H9 (cell line): ENCODE measurements around the gene PJA1. TPM values are rescaled to one million over a fixed set of nuclear protein-coding genes. Genes with fewer than 3 reads are reported as not detected.
A peak's percentile ranks its signal among the peaks of the same experiment; 100 is the strongest.

ENCODE experiments used
- DNase-seq: peaks from one replicate; pipeline ENCODE4 v3.0.0-alpha.2; 2017
- H2AFZ ChIP-seq: one replicate; pipeline ENCODE4 v1.6.1; 2013; ENCODE audit warnings: mild to moderate bottlenecking, low read length, control low read depth, moderate library complexity
- H2AK5ac ChIP-seq: 2 replicates; pipeline ENCODE4 v1.6.1; 2013; ENCODE audit warnings: low read length, control low read depth, mixed read lengths; ENCODE audit not compliant: insufficient read length
- H2BK120ac ChIP-seq: one replicate; pipeline ENCODE4 v1.6.1; 2013; ENCODE audit warnings: low read depth, mild to moderate bottlenecking, low read length, control low read depth, inconsistent platforms; ENCODE audit not compliant: poor library complexity, severe bottlenecking
- H2BK12ac ChIP-seq: 2 replicates; pipeline ENCODE4 v1.6.1; 2013; ENCODE audit warnings: low read length, control low read depth, mixed read lengths, low read depth; ENCODE audit not compliant: insufficient read length
- H2BK15ac ChIP-seq: 2 replicates; pipeline ENCODE4 v1.6.1; 2013; ENCODE audit warnings: low read depth, low read length, control low read depth
- H2BK20ac ChIP-seq: one replicate; pipeline ENCODE4 v1.6.1; 2013; ENCODE audit warnings: low read depth, mild to moderate bottlenecking, low read length, control low read depth, inconsistent platforms; ENCODE audit not compliant: poor library complexity, severe bottlenecking
- H2BK5ac ChIP-seq: 2 replicates; pipeline ENCODE4 v1.6.1; 2013; ENCODE audit warnings: low read length, control low read depth, mixed read lengths; ENCODE audit not compliant: insufficient read length
- H3K14ac ChIP-seq: 2 replicates; pipeline ENCODE4 v1.6.1; 2013; ENCODE audit warnings: low read length, control low read depth; ENCODE audit not compliant: insufficient read depth
- H3K18ac ChIP-seq: 2 replicates; pipeline ENCODE4 v1.6.1; 2013; ENCODE audit warnings: low read depth, mild to moderate bottlenecking, mixed read lengths, low read length, control low read depth; ENCODE audit not compliant: insufficient read length
- H3K23ac ChIP-seq: 2 replicates; pipeline ENCODE4 v1.6.1; 2013; ENCODE audit warnings: low read length, control low read depth, mixed read lengths, low read depth; ENCODE audit not compliant: insufficient read length
- H3K23me2 ChIP-seq: 2 replicates; pipeline ENCODE4 v1.6.1; 2013; ENCODE audit warnings: low read depth, mild to moderate bottlenecking, mixed read lengths, low read length, control low read depth; ENCODE audit not compliant: insufficient read length, poor library complexity, severe bottlenecking
- H3K27ac ChIP-seq: 2 replicates; pipeline ENCODE4 v1.5.1; 2013; ENCODE audit warnings: low read length, control low read depth, mixed read lengths, low read depth; ENCODE audit not compliant: insufficient read length
- H3K27me3 ChIP-seq: 2 replicates; pipeline ENCODE4 v1.6.1; 2013; ENCODE audit warnings: low read length, control low read depth, inconsistent platforms; ENCODE audit not compliant: insufficient read depth
- H3K4ac ChIP-seq: 2 replicates; pipeline ENCODE4 v1.6.1; 2013; ENCODE audit warnings: low read depth, mild to moderate bottlenecking, control low read depth, inconsistent platforms, low read length, moderate library complexity
- H3K4me1 ChIP-seq: 2 replicates; pipeline ENCODE4 v1.6.1; 2013; ENCODE audit warnings: low read length, control low read depth, inconsistent platforms; ENCODE audit not compliant: insufficient read depth
- H3K4me2 ChIP-seq: 2 replicates; pipeline ENCODE4 v1.6.1; 2013; ENCODE audit warnings: low read length, control low read depth, mixed read lengths; ENCODE audit not compliant: insufficient read length, insufficient read depth
- H3K56ac ChIP-seq: 2 replicates; pipeline ENCODE4 v1.6.1; 2013; ENCODE audit warnings: low read depth, mild to moderate bottlenecking, mixed read lengths, low read length, control low read depth; ENCODE audit not compliant: insufficient read length
- H3K79me1 ChIP-seq: 2 replicates; pipeline ENCODE4 v1.6.1; 2013; ENCODE audit warnings: low read depth, mild to moderate bottlenecking, moderate library complexity, low read length, control low read depth, inconsistent platforms; ENCODE audit not compliant: insufficient read depth, poor library complexity, severe bottlenecking
- H3K79me2 ChIP-seq: 2 replicates; pipeline ENCODE4 v1.6.1; 2013; ENCODE audit warnings: low read length, control low read depth, inconsistent platforms; ENCODE audit not compliant: insufficient read depth
- H3K9ac ChIP-seq: 2 replicates; pipeline ENCODE4 v1.6.1; 2013; ENCODE audit warnings: low read length, control low read depth, mixed read lengths; ENCODE audit not compliant: insufficient read length; ENCODE audit errors: extremely low read depth
- H3K9me3 ChIP-seq: one replicate; pipeline ENCODE4 v1.6.1; 2013; ENCODE audit warnings: low read depth, low read length, inconsistent platforms; ENCODE audit not compliant: control insufficient read depth
- H3T11ph ChIP-seq: one replicate; pipeline ENCODE4 v1.6.1; 2013; ENCODE audit warnings: mild to moderate bottlenecking, low read length, control low read depth, inconsistent platforms
- H4K20me1 ChIP-seq: one replicate; pipeline ENCODE4 v1.6.1; 2013; ENCODE audit not compliant: control insufficient read depth, insufficient read length, insufficient read depth
- H4K5ac ChIP-seq: 2 replicates; pipeline ENCODE4 v1.6.1; 2013; ENCODE audit warnings: low read depth, mild to moderate bottlenecking, mixed read lengths, low read length, control low read depth; ENCODE audit not compliant: insufficient read length
- H4K8ac ChIP-seq: replicated peaks from 2 replicates; pipeline ENCODE4 v1.6.1; 2013; ENCODE audit warnings: low read length, control low read depth, mixed read lengths, low read depth; ENCODE audit not compliant: insufficient read length
- H4K91ac ChIP-seq: 2 replicates; pipeline ENCODE4 v1.6.1; 2013; ENCODE audit warnings: low read depth, mild to moderate bottlenecking, moderate library complexity, mixed read lengths, low read length, control low read depth; ENCODE audit not compliant: insufficient read length
- H3K27ac Mint-ChIP-seq, 3 experiments: 2 replicates in 2 of 3; 3 replicates in 1 of 3; pipeline ENCODE4 v1.8.0; 2020 to 2021; ENCODE audit warnings: mixed read lengths in 3 of 3, mild to moderate bottlenecking in 1 of 3, moderate library complexity in 1 of 3
- H3K27me3 Mint-ChIP-seq: 2 replicates; pipeline ENCODE4 v1.8.0; 2021; ENCODE audit warnings: low read depth, mild to moderate bottlenecking, moderate library complexity, mixed read lengths
- H3K36me3 Mint-ChIP-seq, 3 experiments: 2 replicates in 2 of 3; 3 replicates in 1 of 3; pipeline ENCODE4 v1.8.0; 2020 to 2021; ENCODE audit warnings: low read depth in 3 of 3, mixed read lengths in 3 of 3; ENCODE audit not compliant: insufficient read depth in 1 of 3
- H3K4me1 Mint-ChIP-seq, 2 experiments: 2 replicates each; pipeline ENCODE4 v1.8.0; 2020; ENCODE audit warnings: mixed read lengths in 2 of 2
- H3K4me3 Mint-ChIP-seq, 2 experiments: 2 replicates in 1 of 2; 3 replicates in 1 of 2; pipeline ENCODE4 v1.8.0; 2020 to 2021; ENCODE audit warnings: mild to moderate bottlenecking in 2 of 2, mixed read lengths in 2 of 2, moderate library complexity in 1 of 2
- H3K9me3 Mint-ChIP-seq, 2 experiments: 2 replicates in 1 of 2; 3 replicates in 1 of 2; pipeline ENCODE4 v1.8.0; 2020; ENCODE audit warnings: mild to moderate bottlenecking in 2 of 2, mixed read lengths in 2 of 2, moderate library complexity in 1 of 2
- WGBS: extraction: QIAGEN DNeasy Blood & Tissue Kit; methylation state at CpG from one replicate; pipeline ENCODE4 v1.1.7; 2013; ENCODE audit warnings: missing lambda C conversion rate, low lambda C conversion rate, mixed read lengths; ENCODE audit not compliant: insufficient read length; ENCODE audit errors: extremely low coverage; 5-methylcytosine and 5-hydroxymethylcytosine counted together
- total RNA-seq: library from RNA; stranded (reverse); gene quantifications from 2 replicates; pipeline ENCODE4 v1.2.1, GENCODE V29; 2021
- TF ChIP-seq, protein P1 (sequence below): fragments of 200-600 bp; sonication (generic); conservative IDR thresholded peaks from 3 replicates; pipeline ENCODE4 v1.8.0; 2021; ENCODE audit warnings: antibody characterized with exemption, mild to moderate bottlenecking

PJA1 gene
- total RNA-seq, 1 experiment from 2014 or later: 41.4 TPM

DNA sequence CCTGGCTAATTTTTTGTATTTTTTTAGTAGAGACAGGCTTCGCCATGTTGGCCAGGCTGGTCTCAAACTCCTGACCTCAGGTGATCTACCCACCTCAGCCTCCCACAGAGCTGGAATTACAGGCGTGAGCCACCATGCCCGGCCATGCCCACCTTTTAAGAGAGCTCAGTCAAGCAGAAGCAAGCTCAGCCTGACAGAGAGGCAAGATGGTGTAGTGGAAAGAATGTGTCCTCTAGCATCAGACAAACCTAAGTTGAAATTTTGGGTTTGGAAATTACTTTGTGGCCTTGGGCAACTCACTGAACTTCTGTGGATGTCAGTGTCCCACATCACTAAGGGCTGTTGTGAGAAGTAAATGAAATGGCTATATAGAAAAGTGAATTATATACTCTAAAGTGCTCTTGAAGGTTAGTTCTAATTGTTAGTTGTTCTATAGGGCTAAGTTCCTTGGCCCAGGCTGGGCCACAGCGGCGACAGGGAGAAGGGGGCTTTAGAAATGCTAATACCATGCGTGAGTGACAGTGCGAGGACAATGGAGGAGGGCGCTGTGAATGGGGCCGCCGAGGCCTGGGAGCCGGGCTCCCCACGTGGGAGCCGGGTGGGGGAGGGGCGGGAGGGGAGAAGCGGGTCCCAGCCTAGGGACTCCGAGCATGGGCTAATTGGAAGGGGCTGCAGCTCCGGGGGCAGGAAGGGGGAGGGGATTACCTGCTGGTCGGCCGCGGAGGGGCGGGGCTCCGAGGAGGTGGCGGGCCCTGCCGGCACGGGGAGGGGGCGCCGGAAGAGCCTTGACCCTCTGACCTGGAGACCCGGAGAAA lies 15.6 kb downstream of the PJA1 start:
- Mint-ChIP-seq H3K36me3 (no peaks in the 10 kb centered on the region; a peak in 3 of 7 replicates), H3K27ac (peak overlapping the region; percentile 83 to 95 (median 90)), H3K4me1 (peaks cover 27 to 35% of the 10 kb centered on the region in 2 experiments), H3K9me3 (peaks cover 52 to 59% of the 10 kb centered on the region in 2 experiments), H3K27me3 (no peaks in the 10 kb centered on the region; the same call in none of the 2 replicates), H3K4me3 (peak overlapping the region; percentile 55 to 62; a peak in 3 of 5 replicates)
- peak; percentile 92 for DNase-seq
- H2BK20ac ChIP-seq: no peak overlapping the region
- no peaks in the 10 kb centered on the region for H3K79me1 ChIP-seq
- peak overlapping the region; percentile 69 for H3K27ac ChIP-seq
- H4K91ac ChIP-seq: no peak overlapping the region
- H2BK120ac ChIP-seq: no peak overlapping the region
- TF ChIP-seq, protein P1, sequence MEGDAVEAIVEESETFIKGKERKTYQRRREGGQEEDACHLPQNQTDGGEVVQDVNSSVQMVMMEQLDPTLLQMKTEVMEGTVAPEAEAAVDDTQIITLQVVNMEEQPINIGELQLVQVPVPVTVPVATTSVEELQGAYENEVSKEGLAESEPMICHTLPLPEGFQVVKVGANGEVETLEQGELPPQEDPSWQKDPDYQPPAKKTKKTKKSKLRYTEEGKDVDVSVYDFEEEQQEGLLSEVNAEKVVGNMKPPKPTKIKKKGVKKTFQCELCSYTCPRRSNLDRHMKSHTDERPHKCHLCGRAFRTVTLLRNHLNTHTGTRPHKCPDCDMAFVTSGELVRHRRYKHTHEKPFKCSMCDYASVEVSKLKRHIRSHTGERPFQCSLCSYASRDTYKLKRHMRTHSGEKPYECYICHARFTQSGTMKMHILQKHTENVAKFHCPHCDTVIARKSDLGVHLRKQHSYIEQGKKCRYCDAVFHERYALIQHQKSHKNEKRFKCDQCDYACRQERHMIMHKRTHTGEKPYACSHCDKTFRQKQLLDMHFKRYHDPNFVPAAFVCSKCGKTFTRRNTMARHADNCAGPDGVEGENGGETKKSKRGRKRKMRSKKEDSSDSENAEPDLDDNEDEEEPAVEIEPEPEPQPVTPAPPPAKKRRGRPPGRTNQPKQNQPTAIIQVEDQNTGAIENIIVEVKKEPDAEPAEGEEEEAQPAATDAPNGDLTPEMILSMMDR: no peak
- H3K79me2 ChIP-seq: no peaks in the 10 kb centered on the region
- no CpG with 5 or more reads among the region's 28 CpGs for WGBS
- H4K20me1 ChIP-seq: no peaks in the 10 kb centered on the region
- no peak overlapping the region for H3K23ac ChIP-seq
- no peaks in the 10 kb centered on the region for H3K23me2 ChIP-seq
- no peak overlapping the region for H2BK5ac ChIP-seq
- no peak overlapping the region for H2AK5ac ChIP-seq
- peak overlapping the region; percentile 36 for H3K4me2 ChIP-seq
- peaks cover 14% of the 10 kb centered on the region; the same call in 1 of the 2 replicates for H3K4me1 ChIP-seq
- H3T11ph ChIP-seq: no peak overlapping the region
- peak overlapping the region; percentile 71 for H3K14ac ChIP-seq
- no peaks in the 10 kb centered on the region for H3K27me3 ChIP-seq
- H2AFZ ChIP-seq: no peak overlapping the region
- no peak overlapping the region for H2BK15ac ChIP-seq
- no peaks in the 10 kb centered on the region for H3K9me3 ChIP-seq
- no peak overlapping the region for H4K5ac ChIP-seq
- no peak overlapping the region for H3K4ac ChIP-seq
- no peak overlapping the region for H3K9ac ChIP-seq
- no peak overlapping the region for H3K56ac ChIP-seq
- no peak overlapping the region for H4K8ac ChIP-seq
- peak overlapping the region; percentile 67 for H3K18ac ChIP-seq
- H2BK12ac ChIP-seq: no peak overlapping the region
